Gastrocnemius medialis (tissue), 4 donors: Measurements from ENCODE around the gene SMARCA4. TPM values are rescaled to one million over a fixed set of nuclear protein-coding genes. Genes with fewer than 3 reads are reported as not detected.

Experiments
- ATAC-seq, 2 donors: fragments of 150-250 bp; one replicate each; pipeline ENCODE4 v1.9.1; 2016
- DNase-seq, 2 donors: peaks; one replicate each; pipeline ENCODE4 v3.0.0-alpha.2; 2019
- H3K27ac ChIP-seq, 4 donors: fragments of 200-600 bp; sonication (generic); 1 replicate in 1 of 4; 2 replicates in 3 of 4; pipeline ENCODE4 v1.5.1; 2016 to 2018; ENCODE audit warnings: mild to moderate bottlenecking in 2 of 4, moderate library complexity in 1 of 4
- H3K27me3 ChIP-seq, 3 donors: fragments of 200-600 bp; sonication (generic) in 2 of 3; 1 replicate in 1 of 3; 2 replicates in 2 of 3; pipeline versions ENCODE4 v1.5.1 to v1.6.0; 2016 to 2019; ENCODE audit warnings: mild to moderate bottlenecking in 1 of 3, moderate library complexity in 1 of 3
- H3K36me3 ChIP-seq, 2 donors: fragments of 200-600 bp; sonication (generic) in 1 of 2; one replicate each; pipeline ENCODE4 v1.5.1; 2017 to 2018
- H3K4me1 ChIP-seq, 2 donors: fragments of 200-600 bp; sonication (generic) in 1 of 2; one replicate each; pipeline ENCODE4 v1.5.1; 2016 to 2017; ENCODE audit warnings: mild to moderate bottlenecking in 2 of 2
- H3K4me3 ChIP-seq, 4 donors: fragments of 200-600 bp; sonication (generic) in 3 of 4; 1 replicate in 1 of 4; 2 replicates in 3 of 4; pipeline ENCODE4 v1.5.1; 2016 to 2019; ENCODE audit warnings: mild to moderate bottlenecking in 2 of 4
- H3K9me3 ChIP-seq, 3 donors: fragments of 200-600 bp; sonication (generic) in 2 of 3; 1 replicate in 1 of 3; 2 replicates in 2 of 3; pipeline ENCODE4 v1.5.1; 2016 to 2019
- CTCF ChIP-seq, 5 experiments: fragments of 450-650 bp in 3 of 5; fragments of 200-600 bp in 2 of 5; sonication (generic) in 2 of 5; IDR thresholded peaks in 4 of 5; conservative IDR thresholded peaks in 1 of 5; 1 replicate in 4 of 5; 2 replicates in 1 of 5; pipeline ENCODE4 v1.5.1; 2016 to 2019; ENCODE audit warnings: antibody characterized with exemption in 5 of 5, mild to moderate bottlenecking in 3 of 5, moderate library complexity in 3 of 5
- POLR2A ChIP-seq, 2 donors: fragments of 450-650 bp; IDR thresholded peaks; one replicate each; pipeline ENCODE4 v1.6.1; 2017; ENCODE audit warnings: antibody characterized with exemption in 2 of 2, mild to moderate bottlenecking in 2 of 2, moderate library complexity in 2 of 2
- in situ Hi-C, 4 donors: fragments of 200-750 bp; cut with MboI; loops; one replicate each; pipeline versions ENCODE4 v1.15.0 to v1.8.0; 2017; ENCODE audit warnings: low sequenced_read_pairs in 4 of 4
- intact Hi-C: fragments of 100-400 bp; cut with DNase I; formaldehyde crosslinking; loops from one replicate; pipeline ENCODE4 v1.15.1; 2023; ENCODE audit warnings: low total_unique reads
- total RNA-seq, 4 donors: library from RNA; depleted of rRNA; stranded (reverse); fragments of >200 nt; gene quantifications; one replicate each; pipeline versions ENCODE4 v1.1.0 to v1.2.3, GENCODE V29; 2016

Gene SMARCA4
- total RNA-seq: 10 to 100 TPM; 24.0 to 72.6 (median 68.7) TPM

- peak; percentile 91 to 93 for ATAC-seq
- H3K4me3 ChIP-seq: peak within 1 kb of the TSS; percentile 72 to 91 (median 86)
- peak; percentile 96 to 97 for TF ChIP-seq POLR2A (IDR thresholded peaks at IDR 0.05)
- no peak for TF ChIP-seq CTCF (IDR thresholded peaks at IDR 0.05 in 4 of 5, conservative IDR thresholded peaks at IDR 0.05 in 1 of 5)
- intact Hi-C loops (loop anchor here (1.0 to 10.0 kb wide), 4 partner anchors 32 to 306 kb away; partner anchors contain the start of genes ILF3, KANK2, TIMM29 and TMED1), in situ Hi-C loops (no loop called here)
- H3K36me3 ChIP-seq: no peaks in the 10 kb centered on the region
- H3K27me3 ChIP-seq: no peaks in the 10 kb centered on the region
- DNase-seq: peak; percentile 93 to 97
- H3K27ac ChIP-seq: peak within 1 kb of the TSS; percentile 88 to 99 (median 95)
- peaks cover 23 to 24% of the 10 kb centered on the region in 2 donors for H3K4me1 ChIP-seq
- H3K9me3 ChIP-seq: no peaks in the 10 kb centered on the region
These were observed at the start of gene SMARCA4 for GRCh38 chr19:10960314-10961072. TSS of gene SMARCA4 (plus strand) at chr19:10961030. CDS start at chr19:10984152, 23,122 bp downstream.

DNA sequence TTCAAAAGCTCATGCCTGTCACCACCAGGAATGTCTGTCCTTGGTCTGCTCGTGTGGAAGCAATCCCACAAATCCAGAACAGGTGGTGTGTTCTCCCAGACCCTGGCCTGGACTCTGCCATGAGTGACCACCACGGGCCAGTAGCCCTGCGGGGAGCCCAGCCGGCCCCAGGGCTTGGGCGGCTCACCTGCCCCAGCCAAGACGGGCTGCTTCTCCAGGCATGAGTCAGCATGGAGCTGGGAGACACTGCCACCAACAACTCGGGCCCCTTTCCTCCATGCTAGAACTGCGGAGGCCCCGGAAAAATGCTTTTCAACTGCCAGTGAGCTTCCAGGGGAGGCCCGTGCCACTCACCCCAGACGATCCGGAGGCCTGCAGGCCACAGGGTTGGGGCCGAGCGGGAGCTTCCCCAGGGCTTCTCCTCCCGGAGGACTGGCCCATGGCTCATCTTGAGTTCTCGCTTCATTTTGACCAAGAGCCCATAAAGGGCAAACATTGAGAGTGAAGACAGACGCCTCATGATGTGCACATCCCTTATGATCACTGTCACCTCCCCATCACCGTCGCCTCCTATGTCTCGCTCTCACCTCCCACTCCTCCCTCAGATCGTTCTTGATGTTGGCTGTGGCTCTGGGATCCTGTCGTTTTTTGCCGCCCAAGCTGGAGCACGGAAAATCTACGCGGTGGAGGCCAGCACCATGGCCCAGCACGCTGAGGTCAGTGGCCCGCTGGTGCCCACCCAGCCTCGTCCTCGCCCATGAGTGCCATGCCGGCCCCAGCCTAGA is 49.1 kb upstream of the SMARCA4 start:
- peak; percentile 50 to 77 for ATAC-seq
- in situ Hi-C loops: no loop called here

DNA sequence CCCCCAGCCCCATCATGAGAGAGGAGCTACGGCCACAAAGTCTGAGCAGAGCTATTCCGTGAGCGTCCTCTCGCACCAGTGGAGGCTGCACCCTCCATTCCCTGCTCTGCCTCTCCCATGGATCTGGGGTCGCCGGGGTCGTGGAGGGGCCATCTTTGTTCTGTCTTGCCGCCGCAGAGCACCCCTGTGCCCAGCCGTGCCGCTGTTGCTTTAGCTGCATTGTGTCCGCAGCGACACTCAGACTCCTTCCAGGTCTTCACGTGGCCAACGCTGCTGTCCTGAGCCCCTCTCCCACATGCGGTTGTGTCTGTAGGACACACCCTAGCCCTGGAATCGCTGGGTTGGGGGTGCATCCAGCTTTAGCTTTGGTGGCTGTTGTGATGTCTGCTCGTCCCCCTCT is 48.2 kb upstream of the SMARCA4 start:
- H3K27me3 ChIP-seq: no peaks in the 10 kb centered on the region
- H3K27ac ChIP-seq: peak overlapping the region; percentile 78 to 90 (median 82)
- no peak overlapping the region for H3K4me3 ChIP-seq
- H3K36me3 ChIP-seq: peaks cover 0 to 45% of the 10 kb centered on the region in 2 donors
- peaks cover 21 to 22% of the 10 kb centered on the region in 2 donors for H3K4me1 ChIP-seq
- intact Hi-C loops: loop anchor here (5.0 kb wide), 1 partner anchor 40 kb away; the partner anchor contains the start of gene CARM1
- TF ChIP-seq CTCF (IDR thresholded peaks at IDR 0.05 in 4 of 5, conservative IDR thresholded peaks at IDR 0.05 in 1 of 5) (no peak), POLR2A (IDR thresholded peaks at IDR 0.05) (no peak)
- DNase-seq (no peak), ATAC-seq (no peak)
- in situ Hi-C loops: no loop called here
- H3K9me3 ChIP-seq: no peaks in the 10 kb centered on the region

More for the DNA sequence above, 49.1 kb upstream of the SMARCA4 start:
- Histone ChIP-seq H3K4me1 (peaks cover 21 to 22% of the 10 kb centered on the region in 2 donors), H3K27me3 (no peaks in the 10 kb centered on the region), H3K9me3 (no peaks in the 10 kb centered on the region), H3K4me3 (no peak overlapping the region), H3K27ac (peak overlapping the region; percentile 78 to 90 (median 82)), H3K36me3 (peaks cover 0 to 46% of the 10 kb centered on the region in 2 donors)
- DNase-seq: peak in 1 of 2 donors; percentile 62
- TF ChIP-seq CTCF (IDR thresholded peaks at IDR 0.05 in 4 of 5, conservative IDR thresholded peaks at IDR 0.05 in 1 of 5) (no peak), POLR2A (IDR thresholded peaks at IDR 0.05) (no peak)
- intact Hi-C loops: loop anchor here (5.0 kb wide), 1 partner anchor 39 kb away; the partner anchor contains the start of gene CARM1

DNA sequence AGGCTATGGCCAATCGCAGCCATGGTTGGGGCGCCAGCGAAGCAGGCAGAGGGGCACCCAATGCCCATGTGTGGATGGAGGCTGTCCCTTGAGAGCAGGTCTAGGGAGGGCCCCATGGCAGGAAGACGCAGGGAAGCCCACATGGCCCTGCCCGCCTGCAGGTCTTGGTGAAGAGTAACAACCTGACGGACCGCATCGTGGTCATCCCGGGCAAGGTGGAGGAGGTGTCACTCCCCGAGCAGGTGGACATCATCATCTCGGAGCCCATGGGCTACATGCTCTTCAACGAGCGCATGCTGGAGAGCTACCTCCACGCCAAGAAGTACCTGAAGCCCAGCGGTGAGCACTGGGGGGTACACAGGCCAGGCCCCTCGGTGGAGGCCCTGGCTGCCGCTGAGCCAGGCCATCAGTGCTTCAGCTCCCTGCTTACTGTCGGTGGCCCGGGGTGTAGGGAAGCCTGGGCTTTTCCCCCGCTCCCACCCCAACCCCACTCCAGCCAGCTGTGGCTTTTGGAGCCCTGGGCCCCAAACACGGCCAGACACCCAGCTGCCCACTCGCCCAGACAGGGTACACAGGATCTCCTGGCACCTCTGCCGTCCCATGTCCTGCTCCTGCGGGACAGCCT is 47.0 kb upstream of the SMARCA4 start:
- no peaks in the 10 kb centered on the region for H3K9me3 ChIP-seq
- no peaks in the 10 kb centered on the region for H3K27me3 ChIP-seq
- in situ Hi-C loops: no loop called here
- H3K27ac ChIP-seq: peak overlapping the region in 2 of 4 donors; percentile 53 to 90
- peaks cover 21 to 22% of the 10 kb centered on the region in 2 donors for H3K4me1 ChIP-seq
- peaks cover 0 to 42% of the 10 kb centered on the region in 2 donors for H3K36me3 ChIP-seq
- intact Hi-C loops: loop anchor here (5.0 kb wide), 1 partner anchor 42 kb away; the partner anchor contains the start of gene CARM1
- DNase-seq (no peak), ATAC-seq (no peak)
- TF ChIP-seq CTCF (IDR thresholded peaks at IDR 0.05 in 4 of 5, conservative IDR thresholded peaks at IDR 0.05 in 1 of 5) (no peak), POLR2A (IDR thresholded peaks at IDR 0.05) (no peak)
- no peak overlapping the region for H3K4me3 ChIP-seq
